Small intestine (tissue), 7 donors: ENCODE results near the gene FBP2. TPM values are rescaled to one million over a fixed set of nuclear protein-coding genes. Genes with fewer than 3 reads are reported as not detected.

Experiments
- DNase-seq, 2 donors: peaks; one replicate each; pipeline versions ENCODE4 v3.0.0 to v3.0.0-alpha.2; 2013
- FAIRE-seq: peaks from 2 replicates; lab custom pipeline; 2012; peaks lifted over from hg19 to GRCh38; lab: Jason Lieb, UNC
- H3K27ac ChIP-seq, 3 donors: one replicate each; pipeline ENCODE4 v1.5.1; 2013; ENCODE audit warnings: low read length in 2 of 3, mild to moderate bottlenecking in 2 of 3, control low read depth in 1 of 3, inconsistent platforms in 1 of 3, low read depth in 1 of 3, moderate library complexity in 1 of 3
- H3K27me3 ChIP-seq, 3 donors: one replicate each; pipeline ENCODE4 v1.6.1; 2013; ENCODE audit warnings: low read length in 3 of 3, inconsistent platforms in 1 of 3; ENCODE audit not compliant: control insufficient read depth in 3 of 3, insufficient read depth in 3 of 3
- H3K36me3 ChIP-seq, 3 donors: one replicate each; pipeline ENCODE4 v1.6.1; 2013; ENCODE audit warnings: low read length in 3 of 3, inconsistent platforms in 1 of 3, low read depth in 1 of 3, mild to moderate bottlenecking in 1 of 3, moderate library complexity in 1 of 3; ENCODE audit not compliant: control insufficient read depth in 3 of 3, insufficient read depth in 2 of 3
- H3K4me1 ChIP-seq, 3 donors: one replicate each; pipeline ENCODE4 v1.6.1; 2013; ENCODE audit warnings: low read length in 2 of 3, inconsistent platforms in 1 of 3, low read depth in 1 of 3, mild to moderate bottlenecking in 1 of 3, moderate library complexity in 1 of 3; ENCODE audit not compliant: control insufficient read depth in 3 of 3, insufficient read depth in 2 of 3
- H3K4me3 ChIP-seq, 3 donors: one replicate each; pipeline ENCODE4 v1.5.1; 2013; ENCODE audit warnings: low read length in 3 of 3, control low read depth in 1 of 3, inconsistent platforms in 1 of 3, low read depth in 1 of 3, mild to moderate bottlenecking in 1 of 3, moderate library complexity in 1 of 3
- H3K9me3 ChIP-seq, 2 donors: one replicate each; pipeline ENCODE4 v1.6.1; 2013; ENCODE audit warnings: low read depth in 1 of 2, low read length in 1 of 2; ENCODE audit not compliant: control insufficient read depth in 2 of 2, insufficient read depth in 1 of 2
- WGBS, 3 donors: extraction: QIAGEN DNeasy Blood & Tissue Kit; methylation state at CpG; one replicate each; pipeline ENCODE4 v1.1.7; 2013; 5-methylcytosine and 5-hydroxymethylcytosine counted together
- polyA plus RNA-seq, 4 donors: library from polyadenylated mRNA; stranded (reverse) in 3 of 4; unstranded in 1 of 4; fragments of 200-250 nt in 3 of 4; fragments of 120-200 nt in 1 of 4; gene quantifications; one replicate each; pipeline versions ENCODE4 v1.2.1 to v1.2.3, GENCODE V29; 2013
- donor health status: healthy with polysubstance abuse.
- donor health status: control.
- donor health status: control.
- donor health status: Bipolar disorder and iron deficiency.
- donor health status: healthy.

The FBP2 gene
- polyA plus RNA-seq, 4 donors: 0.24 to 1.9 (median 1.1) TPM; not detected in 1

GRCh38 chr9:94586316-94586715 is 7.3 kb downstream of the FBP2 start:
- H3K4me1 ChIP-seq: no peaks in the 10 kb centered on the region
- no peak overlapping the region for H3K4me3 ChIP-seq
- no peaks in the 10 kb centered on the region for H3K9me3 ChIP-seq
- 61 to 67% (median 63%) methylated on average over 4 of the region's 4 CpGs for WGBS, 3 donors
- no peaks in the 10 kb centered on the region for H3K27me3 ChIP-seq
- FAIRE-seq: no peak
- H3K27ac ChIP-seq: no peak overlapping the region
- H3K36me3 ChIP-seq: no peaks in the 10 kb centered on the region
- DNase-seq: no peak

DNA sequence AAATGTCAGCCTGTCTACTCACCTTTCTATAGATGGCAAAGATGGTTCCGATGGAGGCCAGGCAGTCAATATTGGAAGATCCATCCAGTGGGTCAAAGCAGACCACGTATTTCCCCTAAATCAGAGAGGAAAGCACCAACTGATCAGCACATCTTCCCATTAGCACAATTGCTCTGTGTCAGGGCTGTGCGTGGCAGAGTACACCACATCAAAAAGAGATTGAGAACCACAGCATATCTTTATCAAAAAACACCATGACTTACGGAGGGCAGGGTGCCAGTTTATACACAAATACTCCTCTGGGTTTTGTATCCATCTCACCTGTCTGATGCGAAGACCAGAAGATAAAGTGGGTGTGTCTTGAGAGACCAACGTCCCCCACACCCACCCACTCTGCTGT is 9.1 kb downstream of the FBP2 start:
- DNase-seq: no peak
- Histone ChIP-seq H3K27ac (no peak overlapping the region), H3K36me3 (no peaks in the 10 kb centered on the region), H3K4me3 (no peak overlapping the region), H3K9me3 (no peaks in the 10 kb centered on the region), H3K4me1 (no peaks in the 10 kb centered on the region), H3K27me3 (no peaks in the 10 kb centered on the region)
- 69 to 77% (median 70%) methylated on average over 6 of the region's 6 CpGs for WGBS, 3 donors
- FAIRE-seq: no peak

DNA sequence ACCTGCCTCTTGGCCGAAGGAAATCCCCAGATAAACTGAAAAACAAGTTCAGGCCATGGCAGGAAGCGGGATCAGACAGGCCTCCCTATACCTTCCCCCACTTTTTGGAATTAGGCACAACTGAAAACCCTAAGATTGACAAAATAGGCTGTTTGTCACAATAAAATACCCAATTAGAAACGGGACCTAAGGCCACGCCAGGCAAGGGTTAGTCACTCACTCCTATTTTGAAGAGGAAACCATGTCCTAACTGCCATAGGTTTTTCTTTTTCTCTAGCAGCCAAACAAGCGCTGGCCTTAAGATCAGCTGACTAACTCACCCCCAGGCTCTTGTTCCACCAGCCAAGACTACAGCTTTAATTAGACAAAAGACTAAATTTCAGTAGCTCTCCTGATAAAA is 11.9 kb downstream of the FBP2 start:
- H3K4me3 ChIP-seq: no peak overlapping the region
- FAIRE-seq (no peak), DNase-seq (no peak)
- peaks cover 0 to 2% of the 10 kb centered on the region in 2 donors for H3K9me3 ChIP-seq
- H3K27ac ChIP-seq: no peak overlapping the region
- H3K4me1 ChIP-seq: peaks cover 0 to 6% (median 2%) of the 10 kb centered on the region in 3 donors
- H3K36me3 ChIP-seq: no peaks in the 10 kb centered on the region
- 91 to 93% (median 91%) methylated on average over 5 of the region's 5 CpGs for WGBS, 3 donors
- no peaks in the 10 kb centered on the region for H3K27me3 ChIP-seq

DNA sequence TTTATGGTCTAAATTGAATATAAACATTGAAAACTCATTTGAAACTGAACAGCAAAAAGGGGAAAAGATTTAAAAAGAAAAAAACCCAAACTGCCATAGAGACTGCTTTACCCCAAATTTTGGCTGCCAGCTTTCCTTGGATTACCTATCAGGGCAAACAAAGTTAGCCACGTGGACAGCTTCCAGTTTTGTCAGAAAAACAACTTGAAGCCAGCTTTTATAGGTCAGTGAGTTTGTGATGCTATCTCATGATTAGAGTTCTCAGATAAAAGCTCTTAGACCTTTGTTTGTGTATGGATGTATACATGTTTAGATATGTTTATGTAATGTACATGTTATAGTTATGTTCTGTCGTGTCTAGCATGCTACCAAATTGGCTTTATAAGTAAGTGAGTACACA is 16.1 kb downstream of the FBP2 start:
- Histone ChIP-seq H3K4me1 (peaks cover 0 to 7% (median 2%) of the 10 kb centered on the region in 3 donors), H3K9me3 (peaks cover 0 to 2% of the 10 kb centered on the region in 2 donors), H3K4me3 (no peak overlapping the region), H3K27ac (no peak overlapping the region), H3K27me3 (no peaks in the 10 kb centered on the region), H3K36me3 (no peaks in the 10 kb centered on the region)
- no peak for FAIRE-seq
- WGBS, 3 donors: 33 to 46% (median 45%) methylated on average over 2 of the region's 2 CpGs
- no peak for DNase-seq

- H3K4me1 ChIP-seq: peaks cover 0 to 7% (median 2%) of the 10 kb centered on the region in 3 donors
- no peaks in the 10 kb centered on the region for H3K36me3 ChIP-seq
- H3K27me3 ChIP-seq: no peaks in the 10 kb centered on the region
- no peak overlapping the region for H3K27ac ChIP-seq
- FAIRE-seq (no peak), DNase-seq (peak in 1 of 2 donors; percentile 51)
- 0 to 28% (median 18%) methylated on average over 1 of the region's 1 CpG for WGBS, 3 donors
- no peak overlapping the region for H3K4me3 ChIP-seq
- peaks cover 0 to 2% of the 10 kb centered on the region in 2 donors for H3K9me3 ChIP-seq
Measured at GRCh38 chr9:94577036-94577435, 16.6 kb downstream of the FBP2 start.

DNA sequence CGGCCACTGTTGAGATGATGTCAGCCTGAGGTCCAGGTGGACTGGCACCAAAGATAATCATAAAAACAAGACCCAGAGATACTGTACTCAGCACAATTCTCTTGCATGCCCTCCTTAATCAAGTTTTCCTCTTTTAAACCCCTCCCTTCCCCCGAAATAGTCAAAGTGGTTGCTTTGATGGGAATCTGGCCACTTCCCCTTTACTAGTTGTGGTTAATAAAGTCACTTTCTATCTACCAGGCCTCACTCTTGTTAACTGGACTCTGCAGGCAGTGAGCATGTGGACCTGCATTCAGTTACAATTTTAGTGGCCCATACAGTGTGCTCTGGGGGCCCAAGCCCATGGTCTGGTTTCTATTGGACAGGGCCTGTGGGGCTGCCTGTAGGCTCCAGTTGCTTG is 17.5 kb downstream of the FBP2 start:
- no peaks in the 10 kb centered on the region for H3K27me3 ChIP-seq
- H3K9me3 ChIP-seq: peaks cover 0 to 2% of the 10 kb centered on the region in 2 donors
- 81 to 89% (median 87%) methylated on average over 2 of the region's 2 CpGs for WGBS, 3 donors
- no peak overlapping the region for H3K4me3 ChIP-seq
- peaks cover 0 to 7% (median 2%) of the 10 kb centered on the region in 3 donors for H3K4me1 ChIP-seq
- FAIRE-seq: no peak
- DNase-seq: no peak
- H3K36me3 ChIP-seq: no peaks in the 10 kb centered on the region
- H3K27ac ChIP-seq: no peak overlapping the region

GRCh38 chr9:94568972-94569712 is 24.5 kb downstream of the FBP2 start:
- Histone ChIP-seq H3K4me3 (no peak overlapping the region), H3K4me1 (no peaks in the 10 kb centered on the region), H3K27ac (no peak overlapping the region), H3K9me3 (no peaks in the 10 kb centered on the region), H3K36me3 (no peaks in the 10 kb centered on the region), H3K27me3 (no peaks in the 10 kb centered on the region)
- no peak for DNase-seq
- FAIRE-seq: no peak
- 91 to 94% (median 92%) methylated on average over 17 of the region's 17 CpGs for whole genome bisulfite sequencing, 3 donors

- DNase-seq (no peak), FAIRE-seq (no peak)
- Histone ChIP-seq H3K9me3 (no peaks in the 10 kb centered on the region), H3K36me3 (no peaks in the 10 kb centered on the region), H3K4me3 (no peak overlapping the region), H3K4me1 (no peaks in the 10 kb centered on the region), H3K27ac (no peak overlapping the region), H3K27me3 (no peaks in the 10 kb centered on the region)
- 77 to 84% (median 79%) methylated on average over 3 of the region's 3 CpGs for WGBS, 3 donors
Measured at GRCh38 chr9:94568250-94568889, 25.3 kb downstream of the FBP2 start.
